Stromal cell of bone marrow (primary cell): Measurements from ENCODE around the gene HDAC4.

Source experiments
- DNase-seq: peaks from one replicate; pipeline ENCODE4 v3.0.0-alpha.2; 2012; ENCODE audit warnings: low read depth

The HDAC4 gene

DNA sequence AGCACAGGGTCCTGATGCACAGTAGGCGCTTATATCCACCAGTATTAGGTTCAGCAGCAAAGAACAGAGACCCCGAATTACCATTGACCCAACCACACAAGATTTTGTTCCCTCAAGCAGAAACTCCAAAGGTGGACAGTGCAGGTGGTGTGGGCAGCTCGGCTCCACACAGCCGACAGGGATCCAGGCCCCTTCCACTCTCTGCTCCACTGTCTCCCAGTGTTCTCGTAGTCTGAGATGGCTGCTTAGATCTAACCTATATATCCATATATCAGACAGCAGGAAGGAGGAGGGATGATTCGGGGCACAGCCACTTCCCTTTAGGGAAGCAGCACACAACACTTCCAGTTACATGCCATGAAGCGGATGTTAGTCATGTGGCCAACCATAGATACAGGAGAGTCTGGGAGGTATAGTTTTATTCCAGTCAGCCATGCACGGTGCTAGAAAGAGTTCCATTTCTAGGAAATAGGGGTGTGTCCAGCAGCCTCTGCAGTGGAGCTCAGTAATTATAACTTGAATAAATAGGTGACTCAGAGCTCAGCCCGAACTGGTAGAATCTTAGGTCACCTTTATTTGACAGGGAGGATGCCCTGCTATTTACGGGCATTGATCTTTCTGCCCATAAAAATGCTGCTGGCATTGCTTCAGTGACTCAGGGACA is 394.1 kb downstream of the HDAC4 start:
- DNase-seq = no peak

DNA sequence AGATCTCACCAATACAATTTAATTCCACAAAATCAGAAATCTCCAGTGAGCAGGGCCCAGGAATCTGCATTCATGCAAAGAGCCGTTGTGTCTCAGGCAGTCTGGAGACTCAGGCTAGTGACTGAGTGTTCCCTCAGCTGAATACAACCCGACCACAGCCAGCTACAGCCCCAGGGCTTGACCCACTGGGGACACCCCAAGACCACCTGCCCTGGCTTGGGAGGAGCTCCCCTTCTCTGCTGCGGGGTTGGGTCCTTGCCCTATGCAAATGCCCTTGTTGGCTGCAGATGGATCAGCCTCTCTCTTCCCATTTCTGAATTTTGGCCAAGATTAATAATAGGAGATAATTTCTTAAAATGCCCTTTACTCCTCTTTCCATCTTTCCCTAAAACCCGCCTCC is 395.2 kb downstream of the HDAC4 start:
- no peak for DNase-seq

DNA sequence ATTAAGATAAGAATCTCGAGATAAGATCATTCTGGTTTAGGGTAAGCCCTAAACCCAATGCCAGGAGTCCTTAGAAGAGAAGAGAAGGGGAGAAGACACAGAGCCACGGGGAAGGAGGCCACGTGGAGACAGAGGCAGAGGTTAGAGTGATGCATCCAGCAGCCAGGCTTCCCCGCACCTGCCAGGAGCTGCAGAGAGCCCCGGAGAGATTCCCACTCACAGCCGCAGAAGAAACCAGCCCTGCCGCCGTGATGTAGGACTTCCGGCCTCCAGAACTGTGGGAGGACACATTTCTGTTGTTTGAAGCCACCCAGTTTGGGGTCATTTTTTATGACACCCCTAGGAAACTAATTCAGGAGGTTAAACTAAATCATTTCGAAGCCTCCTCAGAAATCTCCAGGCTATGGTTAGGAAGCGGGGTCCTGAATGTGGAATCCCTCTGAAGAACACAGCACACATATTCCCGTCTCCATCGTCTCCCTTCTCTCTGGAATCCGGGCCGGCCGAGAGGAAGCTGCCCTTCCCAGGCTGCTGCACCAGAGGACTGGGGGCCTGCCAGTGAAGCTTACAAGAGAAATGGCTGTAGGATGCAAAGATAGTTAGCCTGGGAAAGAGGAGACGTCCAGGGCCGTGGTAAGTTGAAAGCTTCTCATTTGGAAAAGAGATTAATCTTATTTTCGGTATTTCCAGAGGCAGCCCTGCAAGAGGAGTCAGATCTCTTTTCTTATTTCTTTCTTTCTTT is 396.4 kb downstream of the HDAC4 start:
- no peak for DNase-seq

DNA sequence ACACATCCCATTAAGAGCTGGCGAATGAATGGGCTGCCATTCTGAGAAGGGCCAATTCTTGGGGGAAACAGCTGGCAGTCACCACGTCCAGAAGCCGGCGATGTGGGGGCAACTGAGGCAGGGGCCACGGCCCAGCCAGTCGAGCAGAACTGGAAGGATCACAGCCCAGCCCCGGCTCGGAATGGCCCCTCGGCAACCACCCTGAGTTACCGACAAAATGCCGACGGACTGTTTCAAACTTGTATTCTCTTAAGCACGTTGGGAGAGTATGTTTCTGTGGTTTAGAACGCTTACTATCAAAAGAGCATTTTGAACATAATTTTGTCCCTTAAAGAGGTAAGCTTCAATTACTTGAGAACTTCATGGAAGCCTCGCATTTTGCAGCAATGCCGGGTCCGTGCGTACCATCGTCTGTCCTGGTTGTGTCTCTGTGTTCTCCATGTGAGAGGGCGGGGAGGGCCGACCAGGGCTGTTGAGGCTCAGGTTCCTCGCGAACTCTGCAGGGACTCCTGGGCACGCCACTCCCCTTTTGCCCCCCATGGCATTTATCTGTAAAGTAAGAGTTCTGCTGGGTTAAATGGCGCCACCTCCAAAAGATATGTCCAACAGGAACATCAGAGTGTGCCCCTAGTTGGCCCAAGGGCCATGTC is 397.1 kb downstream of the HDAC4 start:
- no peak for DNase-seq

DNA sequence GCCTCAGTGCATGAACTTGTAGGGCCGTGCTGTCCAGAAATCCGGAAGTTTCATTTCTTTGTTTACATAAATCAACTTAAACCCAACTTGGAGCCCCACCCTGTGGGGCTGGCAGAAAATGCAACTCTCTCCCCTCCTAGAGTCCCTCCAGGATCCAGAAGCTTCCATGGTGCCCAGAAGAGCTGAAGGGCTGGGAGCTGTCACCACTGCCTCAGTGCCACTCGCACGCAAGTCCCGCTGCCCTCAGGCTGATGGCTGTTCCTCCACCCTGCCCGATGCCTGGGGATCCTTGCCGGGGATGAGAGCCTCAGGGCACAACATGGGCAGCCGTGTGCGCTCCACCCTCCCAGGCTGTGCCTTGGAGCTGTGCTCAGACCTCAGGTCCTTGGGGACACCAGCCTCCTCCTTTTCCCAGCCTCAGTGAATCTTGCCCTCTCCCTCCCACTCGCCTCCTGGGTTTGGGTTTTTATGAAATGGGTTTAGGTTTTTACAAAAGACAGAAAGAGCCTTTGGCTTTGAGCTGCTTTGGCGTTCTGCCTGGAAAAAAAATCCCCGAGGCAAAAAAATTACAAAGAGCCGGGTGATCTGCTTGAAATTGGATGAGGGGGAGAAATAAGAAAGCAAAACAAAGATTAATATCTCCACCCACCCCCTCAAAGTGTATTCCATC is 397.7 kb downstream of the HDAC4 start:
- DNase-seq = peak; percentile 73

DNA sequence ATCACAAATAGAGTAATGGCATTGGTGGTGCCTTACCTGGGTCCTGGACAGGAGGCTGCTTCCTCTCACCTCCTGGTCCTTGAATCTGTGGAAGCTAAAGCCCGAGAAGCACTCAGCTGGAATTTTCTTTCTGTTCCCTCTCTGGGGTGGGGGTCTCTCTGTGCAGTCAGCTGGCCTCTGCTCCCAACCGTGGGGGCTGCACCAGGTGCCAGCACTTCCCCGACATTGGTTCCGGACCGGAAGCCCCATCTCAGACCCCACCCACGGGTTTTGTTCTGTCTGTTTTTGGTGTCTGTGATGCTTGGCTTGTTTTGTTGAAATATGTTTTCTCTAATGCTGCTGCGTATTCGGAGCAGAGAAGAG is 398.2 kb downstream of the HDAC4 start:
- no peak for DNase-seq

DNA sequence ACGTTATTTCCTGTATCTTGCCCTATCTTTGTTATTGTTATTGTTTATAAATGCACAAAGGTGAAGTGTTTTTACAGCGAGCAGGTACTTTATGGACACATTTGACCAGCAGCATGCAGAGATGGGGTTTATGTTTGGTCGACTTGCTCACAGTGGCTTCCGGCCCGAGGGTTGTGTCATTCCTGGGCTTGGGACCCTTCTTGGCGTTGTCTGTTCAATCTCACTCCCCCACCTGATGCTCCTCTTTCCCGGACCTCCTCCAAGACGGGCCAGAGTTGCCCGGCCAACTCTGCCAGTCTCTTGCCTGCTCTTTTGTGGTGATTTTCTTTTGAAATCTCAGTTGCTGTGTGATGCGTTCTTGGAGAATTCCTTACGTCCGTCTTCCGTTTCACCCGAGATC is 399.0 kb downstream of the HDAC4 start:
- DNase-seq = no peak

DNA sequence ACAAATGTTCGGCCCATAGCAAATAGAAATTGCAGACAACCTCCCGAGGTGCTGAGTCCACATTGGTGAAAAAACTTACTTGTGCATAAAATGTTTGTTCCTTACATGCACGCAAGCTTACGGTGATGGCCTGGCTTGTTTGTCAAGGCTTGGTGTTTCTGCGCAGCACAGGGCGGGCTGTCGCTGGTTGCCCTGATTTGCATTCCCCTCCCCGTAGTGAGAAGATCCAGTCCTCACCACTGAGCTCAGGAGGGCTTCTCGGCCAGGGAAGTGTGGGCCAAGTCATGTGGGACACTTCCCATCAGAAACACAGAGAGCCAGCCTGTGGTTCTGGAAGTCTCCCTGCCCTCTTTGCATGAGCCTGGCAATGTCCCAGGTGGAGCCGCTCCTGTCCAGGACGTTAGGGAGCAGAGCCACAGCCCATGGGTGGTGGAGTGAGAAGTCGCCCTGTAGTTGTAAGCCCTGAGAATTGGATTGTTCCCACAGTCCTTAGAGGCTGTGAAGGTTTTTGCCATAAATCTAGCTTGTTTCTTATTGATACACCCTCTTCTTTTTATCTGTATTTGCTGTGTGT is 400.2 kb downstream of the HDAC4 start:
- no peak for DNase-seq

DNA sequence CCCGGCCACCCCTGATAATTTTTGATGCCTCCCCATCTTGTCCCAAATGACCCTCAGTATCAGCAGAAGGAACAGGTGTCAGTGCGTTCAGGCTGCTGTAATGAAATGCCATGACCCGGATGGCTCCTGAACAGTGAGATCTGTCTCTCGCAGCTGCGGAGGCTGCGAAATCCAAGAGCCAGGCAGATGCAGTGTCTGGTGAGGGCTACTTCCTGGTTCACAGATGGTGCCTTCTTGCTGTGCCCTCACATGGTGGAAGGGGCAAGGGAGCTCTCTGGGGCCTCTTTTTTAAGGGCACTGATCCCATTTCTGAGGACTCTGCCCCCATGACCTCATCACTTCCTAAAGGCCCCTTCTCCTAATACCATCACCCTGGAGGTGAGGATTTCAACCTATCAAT is 400.7 kb downstream of the HDAC4 start:
- DNase-seq = no peak

DNA sequence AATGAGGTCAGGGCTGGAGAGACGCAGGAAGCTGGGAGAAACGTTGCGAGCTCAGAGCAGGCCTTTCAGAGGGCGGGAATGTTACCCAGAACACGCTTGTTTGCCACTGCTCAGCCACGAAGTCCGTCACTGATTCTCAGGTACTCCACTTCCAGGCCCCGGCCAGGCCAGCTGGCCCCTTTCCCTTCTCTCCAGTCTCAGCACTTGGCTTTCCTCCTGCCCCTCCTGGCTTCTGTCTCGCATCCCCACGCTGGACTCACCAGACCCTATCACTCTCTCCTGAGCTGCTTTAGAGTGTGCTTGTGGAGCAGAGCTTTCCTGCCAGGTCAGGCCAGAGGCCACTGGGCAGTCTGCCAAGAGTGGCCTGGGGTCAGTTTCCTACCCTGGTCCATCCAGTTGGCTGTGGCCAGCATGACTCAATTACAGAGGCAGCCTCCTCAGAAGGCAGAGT is 401.5 kb downstream of the HDAC4 start:
- no peak for DNase-seq

DNA sequence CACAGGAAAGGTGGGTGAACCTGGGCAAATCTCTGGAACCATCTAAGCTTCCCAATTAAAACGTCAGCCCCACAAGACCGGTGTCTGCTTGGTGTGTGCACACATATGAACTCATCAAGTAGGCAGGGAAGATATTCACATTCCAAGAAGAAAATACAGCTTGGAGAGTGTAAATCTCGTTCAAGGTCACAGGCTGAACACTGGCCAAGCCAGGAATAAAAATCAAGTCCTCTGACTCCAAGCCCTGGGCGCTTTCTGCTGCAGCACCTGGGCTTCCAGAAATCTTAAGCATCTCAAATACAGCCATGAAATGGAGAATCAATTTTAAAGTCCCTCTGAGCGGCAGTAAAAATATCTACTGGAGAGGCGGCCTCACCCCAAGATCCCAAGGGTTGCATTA is 402.0 kb downstream of the HDAC4 start:
- no peak for DNase-seq
